Activated naive CD8-positive, alpha-beta T cell treated with anti-CD3 and anti-CD28 coated beads, Interleukin-2, amount 50 U/mL, for 16 hours (primary cell): ENCODE data around the gene IPO13.
A peak's percentile ranks its signal among the peaks of the same experiment; 100 is the strongest.

ENCODE experiments used
- DNase-seq: peaks from one replicate; pipeline ENCODE4 v3.0.0-alpha.2; 2020; ENCODE audit warnings: low read depth, low spot score

Gene IPO13, protein sequence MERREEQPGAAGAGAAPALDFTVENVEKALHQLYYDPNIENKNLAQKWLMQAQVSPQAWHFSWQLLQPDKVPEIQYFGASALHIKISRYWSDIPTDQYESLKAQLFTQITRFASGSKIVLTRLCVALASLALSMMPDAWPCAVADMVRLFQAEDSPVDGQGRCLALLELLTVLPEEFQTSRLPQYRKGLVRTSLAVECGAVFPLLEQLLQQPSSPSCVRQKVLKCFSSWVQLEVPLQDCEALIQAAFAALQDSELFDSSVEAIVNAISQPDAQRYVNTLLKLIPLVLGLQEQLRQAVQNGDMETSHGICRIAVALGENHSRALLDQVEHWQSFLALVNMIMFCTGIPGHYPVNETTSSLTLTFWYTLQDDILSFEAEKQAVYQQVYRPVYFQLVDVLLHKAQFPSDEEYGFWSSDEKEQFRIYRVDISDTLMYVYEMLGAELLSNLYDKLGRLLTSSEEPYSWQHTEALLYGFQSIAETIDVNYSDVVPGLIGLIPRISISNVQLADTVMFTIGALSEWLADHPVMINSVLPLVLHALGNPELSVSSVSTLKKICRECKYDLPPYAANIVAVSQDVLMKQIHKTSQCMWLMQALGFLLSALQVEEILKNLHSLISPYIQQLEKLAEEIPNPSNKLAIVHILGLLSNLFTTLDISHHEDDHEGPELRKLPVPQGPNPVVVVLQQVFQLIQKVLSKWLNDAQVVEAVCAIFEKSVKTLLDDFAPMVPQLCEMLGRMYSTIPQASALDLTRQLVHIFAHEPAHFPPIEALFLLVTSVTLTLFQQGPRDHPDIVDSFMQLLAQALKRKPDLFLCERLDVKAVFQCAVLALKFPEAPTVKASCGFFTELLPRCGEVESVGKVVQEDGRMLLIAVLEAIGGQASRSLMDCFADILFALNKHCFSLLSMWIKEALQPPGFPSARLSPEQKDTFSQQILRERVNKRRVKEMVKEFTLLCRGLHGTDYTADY

DNA sequence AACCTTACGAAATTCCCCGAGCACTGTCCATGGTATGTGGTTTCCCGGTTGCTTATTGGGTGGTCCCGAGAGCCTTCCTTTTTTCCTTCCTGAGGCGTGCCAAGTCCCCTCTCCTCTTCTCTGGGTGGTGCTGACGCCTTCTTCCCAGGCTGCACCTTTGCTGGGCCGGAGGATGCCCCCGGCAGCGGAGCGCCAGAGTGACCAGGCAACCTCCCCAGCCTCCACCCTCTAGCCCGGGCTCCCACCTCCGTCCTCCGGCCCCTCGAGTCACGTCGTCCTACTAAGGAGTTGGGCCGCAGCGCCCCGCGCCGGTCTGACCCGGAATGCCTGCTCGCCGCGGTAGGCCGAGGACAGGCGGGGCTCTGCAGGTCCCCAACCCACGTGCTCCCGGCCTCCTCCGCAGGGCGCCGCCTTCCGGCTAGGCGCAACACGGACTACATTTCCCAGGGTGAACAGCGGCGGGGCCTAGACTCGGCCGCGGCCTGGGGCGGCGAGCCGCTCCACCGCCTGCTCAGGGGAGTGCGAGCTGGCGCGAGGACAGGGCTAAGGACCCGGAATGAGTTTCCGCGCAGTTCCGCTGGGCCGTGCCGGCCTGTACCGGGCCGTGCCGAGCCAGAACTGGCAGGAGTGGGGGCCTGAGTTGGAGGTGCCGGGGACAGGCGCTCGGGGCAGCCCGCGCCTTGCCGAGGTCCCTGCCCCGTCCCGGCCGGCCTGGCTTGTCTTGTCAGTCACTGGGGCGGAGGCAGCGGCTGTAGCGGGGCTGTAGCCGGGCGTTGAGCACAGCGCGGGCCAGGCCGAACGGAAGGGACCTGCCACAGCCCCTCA, at the start of gene IPO13:
Gene IPO13 (plus strand): TSS at position 715 of the 825 bp plus-strand sequence. CDS start 651 bp downstream, outside the sequence.
- DNase-seq: peak; percentile 92

DNA sequence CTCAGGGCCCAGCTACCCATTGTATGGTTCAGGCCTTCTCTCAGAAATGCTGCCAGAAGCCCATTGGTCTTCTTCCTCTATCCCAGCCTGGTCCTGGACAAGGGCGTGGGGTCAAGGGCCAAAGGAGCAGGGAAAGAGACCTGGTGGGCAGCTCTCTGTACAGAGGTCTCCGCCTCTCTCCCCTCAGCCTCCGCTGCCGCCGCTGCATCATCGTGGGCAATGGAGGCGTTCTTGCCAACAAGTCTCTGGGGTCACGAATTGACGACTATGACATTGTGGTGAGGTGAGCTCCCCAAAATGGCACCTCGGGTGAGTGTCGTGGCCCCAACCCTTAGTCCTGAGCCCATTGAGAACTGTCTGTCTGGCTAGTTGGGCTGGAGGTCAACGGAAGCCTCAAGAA, 47.8 kb upstream of the IPO13 start:
- DNase-seq: no peak

DNA sequence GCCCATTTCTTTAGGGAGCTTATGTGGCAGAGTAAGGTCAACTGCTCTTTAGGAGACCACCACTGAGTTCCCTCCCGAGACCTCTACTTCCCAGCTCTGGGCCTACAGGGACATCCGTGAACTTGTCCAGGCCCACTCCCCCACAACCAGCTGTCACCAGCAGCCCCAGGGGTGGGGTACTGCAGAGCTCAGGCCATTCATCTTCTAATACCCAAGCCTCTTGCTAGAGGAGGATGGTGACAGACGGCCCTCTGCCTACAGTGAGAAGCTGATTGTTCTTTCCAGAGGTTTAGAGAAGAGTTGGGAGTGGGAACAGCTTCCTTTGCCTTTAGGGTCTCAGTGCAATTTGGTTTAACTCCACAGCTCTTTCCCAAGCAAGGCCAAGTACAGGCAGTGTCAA, 46.4 kb upstream of the IPO13 start:
- no peak for DNase-seq

DNA sequence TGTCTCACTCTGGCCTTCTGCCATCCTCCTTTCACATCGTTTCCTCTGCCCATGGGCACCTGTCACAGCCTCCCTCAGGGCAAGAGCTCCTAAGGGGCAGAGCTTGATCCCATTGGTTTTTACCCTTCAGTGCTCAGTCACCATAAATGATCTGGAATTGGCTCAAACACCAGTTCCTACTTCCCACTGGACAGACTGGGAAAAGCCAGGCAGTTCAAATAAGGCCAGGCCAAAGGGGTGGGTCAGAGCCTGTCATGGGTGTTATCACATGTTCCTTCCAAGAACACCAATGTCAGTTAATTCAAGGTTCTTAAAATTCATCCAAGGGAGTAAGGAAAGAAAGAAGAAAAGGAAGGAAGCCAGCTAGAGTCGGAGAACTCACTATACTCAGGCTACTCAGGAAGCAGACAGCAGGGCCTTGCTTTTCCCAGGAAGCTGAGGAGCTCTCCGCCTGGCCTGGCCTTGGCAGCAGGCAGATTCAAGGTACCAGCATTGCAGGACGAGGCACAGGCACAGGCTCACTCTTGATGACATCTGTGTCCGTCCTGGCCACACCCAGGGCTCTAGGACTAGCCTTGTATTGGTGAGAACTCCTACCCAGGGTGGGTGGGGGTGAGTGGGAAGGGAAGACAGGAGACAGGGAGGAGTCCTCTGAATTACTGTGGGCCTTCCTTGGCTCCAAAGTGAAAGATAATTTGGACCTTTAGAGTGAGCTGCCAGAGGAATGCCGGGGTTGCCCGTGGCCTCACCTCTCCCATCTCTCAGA, 45.4 kb upstream of the IPO13 start:
- no peak for DNase-seq

DNA sequence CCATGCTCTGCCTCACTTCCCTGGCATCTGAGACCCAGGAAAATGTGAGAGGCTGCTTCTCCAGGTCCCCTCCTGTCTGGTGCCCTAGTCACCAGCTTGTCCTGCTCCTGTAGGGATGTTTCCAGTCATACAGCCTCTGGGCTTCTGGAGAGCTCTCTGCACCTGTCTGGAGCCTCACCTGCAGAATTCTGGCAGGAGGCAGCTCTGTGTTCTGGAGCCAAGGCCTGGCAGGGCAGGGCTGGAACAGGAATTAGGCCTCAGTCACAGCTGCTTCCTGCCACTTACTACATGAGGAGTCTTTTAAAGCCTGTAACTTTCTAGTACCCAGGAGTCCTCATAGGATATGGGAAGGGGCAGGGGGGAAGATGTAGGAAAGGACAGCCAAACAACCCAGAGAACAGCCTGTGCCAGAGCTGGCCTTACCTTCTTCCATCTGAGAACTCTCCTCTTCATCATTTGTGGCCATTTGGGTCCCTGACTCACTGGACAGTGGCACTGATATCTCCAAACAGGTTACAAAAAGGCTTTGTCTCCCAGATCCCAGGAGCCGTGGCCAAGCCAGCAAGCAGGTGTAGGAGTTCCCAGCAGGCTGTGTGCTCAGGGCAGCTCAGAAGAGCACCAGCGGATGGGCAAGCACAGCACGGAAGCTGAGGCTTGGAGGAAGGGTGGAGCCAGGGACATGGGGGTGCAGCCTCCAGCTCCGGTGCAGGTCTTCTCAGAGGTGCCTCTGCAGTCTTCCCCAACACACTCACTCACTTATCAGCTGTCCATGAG, 44.5 kb upstream of the IPO13 start:
- no peak for DNase-seq

DNA sequence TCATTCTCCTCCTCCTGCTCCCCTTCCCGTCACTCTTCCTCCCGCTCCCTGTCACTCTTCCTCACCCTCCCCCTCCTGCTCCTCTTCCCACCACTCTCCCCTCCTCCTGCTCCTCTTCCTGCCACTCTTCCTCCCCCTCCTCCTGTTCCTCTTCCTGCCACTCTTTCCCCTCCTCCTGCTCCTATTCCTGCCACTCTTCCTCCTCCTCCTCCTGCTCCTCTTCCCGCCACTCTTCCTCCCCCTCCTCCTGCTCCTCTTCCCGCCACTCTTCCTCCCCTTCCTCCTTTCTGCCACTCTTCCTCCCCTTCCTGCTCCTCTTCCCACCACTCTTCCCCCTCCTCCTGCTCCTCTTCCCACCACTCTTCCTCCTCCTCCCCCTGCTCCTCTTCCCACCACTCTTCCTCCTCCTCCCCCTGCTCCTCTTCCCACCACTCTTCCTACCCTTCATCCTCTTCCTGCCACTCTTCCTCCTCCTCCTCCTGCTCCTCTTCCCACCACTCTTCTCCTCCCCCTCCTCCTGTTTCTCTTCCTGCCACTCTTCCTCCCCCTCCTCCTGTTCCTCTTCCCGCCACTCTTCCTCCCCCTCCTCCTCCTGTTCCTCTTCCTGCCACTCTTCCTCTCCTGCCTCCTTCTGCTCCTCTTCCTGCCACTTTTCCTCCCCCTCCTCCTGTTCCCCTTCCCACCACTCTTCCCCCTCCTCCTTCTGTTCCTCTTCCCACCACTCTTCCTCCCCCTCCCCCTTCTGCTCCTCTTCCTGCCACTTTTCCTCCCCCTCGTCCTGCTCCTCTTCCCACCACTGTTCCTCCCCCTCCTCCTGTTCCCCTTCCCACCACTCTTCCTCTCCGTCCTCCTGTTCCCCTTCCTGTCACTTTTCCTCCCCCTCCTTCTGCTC, 41.8 kb upstream of the IPO13 start:
- no peak for DNase-seq

DNA sequence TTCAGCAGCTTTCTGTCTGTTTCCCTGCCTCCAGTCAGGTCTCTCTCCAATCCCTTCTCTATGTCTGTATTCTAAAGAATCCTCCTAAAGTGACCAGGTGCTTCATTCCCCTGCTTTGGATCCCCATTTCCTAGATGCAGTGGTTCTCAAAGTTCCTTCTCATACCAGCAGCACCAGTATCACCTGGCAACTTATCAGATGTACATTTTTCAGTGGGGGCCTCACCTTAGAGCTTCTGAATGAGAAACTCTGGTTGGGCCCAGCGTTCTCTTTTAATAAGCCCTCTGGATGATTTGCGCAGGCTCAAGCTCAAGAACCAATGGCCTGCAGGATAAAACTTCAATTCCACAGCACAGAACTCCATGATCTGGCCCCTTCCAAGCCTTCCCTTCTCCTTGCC, 38.5 kb upstream of the IPO13 start:
- no peak for DNase-seq

DNA sequence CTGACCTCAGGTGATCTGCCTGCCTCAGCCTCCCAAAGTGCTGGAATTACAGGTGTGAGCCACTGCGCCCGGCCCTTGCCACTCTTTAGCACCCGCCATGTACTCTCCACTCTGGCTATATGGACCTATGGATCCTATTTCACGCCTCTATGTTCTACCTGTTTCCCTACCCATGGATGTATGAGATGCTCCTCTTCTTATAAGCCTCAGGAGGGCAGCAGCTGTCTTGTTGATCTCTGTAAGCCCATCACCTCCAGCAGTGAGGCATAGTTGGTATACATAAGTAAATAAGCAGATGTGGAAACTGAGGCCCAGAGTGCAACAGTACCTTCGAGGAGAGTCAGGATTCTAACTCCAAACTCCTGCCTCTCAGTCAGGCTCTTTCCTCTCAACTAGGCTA, 37.9 kb upstream of the IPO13 start:
- DNase-seq: no peak

DNA sequence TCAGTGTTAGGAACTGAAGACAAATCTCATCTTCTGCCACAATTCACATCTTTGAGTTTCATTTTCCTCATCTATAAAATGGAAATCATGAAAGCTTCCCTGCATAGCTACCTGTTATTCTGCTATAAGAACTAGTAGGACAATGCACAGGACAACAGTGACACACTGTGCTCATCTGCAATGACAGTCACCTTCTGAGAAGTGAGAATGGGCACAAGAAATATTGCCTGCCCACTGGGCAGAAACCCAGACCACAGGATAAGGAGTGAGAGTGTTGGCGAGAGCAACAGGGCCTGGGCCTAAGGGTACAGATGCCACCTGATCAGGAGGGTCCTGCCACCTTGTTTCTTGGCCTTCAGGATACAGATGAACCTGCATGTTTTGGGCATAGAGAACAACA, 36.4 kb upstream of the IPO13 start:
- no peak for DNase-seq

DNA sequence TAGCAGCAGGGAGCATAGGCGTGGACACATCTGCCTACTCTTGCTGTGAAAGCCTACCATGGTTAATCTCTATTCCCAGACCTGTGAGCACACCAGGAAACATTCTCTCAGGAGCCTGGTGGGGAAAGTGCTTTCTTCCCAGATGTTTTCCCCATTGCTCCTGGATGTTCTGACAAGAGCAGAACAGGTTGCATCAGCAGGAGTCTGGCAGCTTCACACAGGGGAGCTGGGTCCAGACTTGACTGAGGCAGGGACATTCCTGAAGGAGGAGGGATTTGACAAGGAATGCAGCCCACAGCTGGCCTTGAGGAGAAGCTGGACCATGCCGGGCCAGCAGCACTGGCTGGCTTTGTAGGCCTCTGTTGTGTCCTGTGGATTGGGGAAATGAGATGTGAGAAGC, 34.1 kb upstream of the IPO13 start:
- DNase-seq: no peak

DNA sequence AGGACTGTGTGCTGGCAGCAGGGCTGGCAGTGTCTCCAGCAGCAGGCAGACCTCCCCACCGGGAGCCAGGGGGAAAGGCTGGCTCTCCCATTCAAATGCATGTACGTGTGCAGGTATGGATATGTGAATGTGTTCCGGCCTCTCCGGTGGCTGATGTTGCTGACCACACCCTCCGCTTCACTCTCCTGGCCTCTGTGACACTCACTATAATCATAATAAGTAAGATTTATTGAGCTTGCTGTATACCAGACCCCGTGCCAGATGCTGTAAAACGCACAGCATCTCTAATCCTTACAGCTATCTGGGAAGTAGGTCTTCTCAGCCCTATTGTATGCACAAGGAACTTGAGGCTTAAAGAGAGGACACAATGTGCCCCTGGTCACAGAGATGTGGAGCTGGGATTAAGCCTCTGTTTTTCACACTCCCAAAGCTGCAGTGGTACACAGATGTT, 33.7 kb upstream of the IPO13 start:
- DNase-seq: no peak

DNA sequence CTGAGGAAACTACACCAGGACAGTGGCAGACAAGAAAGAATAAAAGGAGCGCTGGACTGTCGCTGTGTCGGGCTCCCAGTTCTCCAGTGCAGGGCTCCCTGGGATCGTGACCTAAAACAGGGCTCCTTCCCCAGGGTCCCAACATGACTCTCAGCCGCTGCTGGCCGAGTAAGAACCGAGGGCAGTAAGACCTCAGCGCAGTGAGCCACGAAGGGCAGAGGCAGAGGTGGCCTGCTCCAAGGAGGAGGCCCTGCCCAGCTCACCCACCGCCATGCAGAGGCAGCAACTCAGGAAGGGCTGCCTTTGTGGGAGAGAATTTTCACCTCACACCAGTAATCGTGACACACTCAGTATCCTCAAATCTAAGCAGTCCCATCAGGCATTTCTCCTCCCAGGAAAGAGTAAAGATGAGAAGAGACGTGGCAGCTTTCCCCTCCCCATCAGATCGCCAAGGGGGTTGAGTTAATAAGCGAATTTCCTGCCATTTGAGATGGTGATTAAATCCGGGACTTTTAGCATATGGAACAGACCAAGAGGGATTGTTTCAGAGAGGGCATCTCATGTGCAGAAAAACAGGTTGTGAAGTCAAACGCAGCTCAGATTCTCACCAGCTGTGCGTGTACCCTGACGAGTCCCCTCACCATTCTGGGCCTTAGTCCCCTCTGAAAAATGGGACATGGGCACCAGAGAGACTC, 32.9 kb upstream of the IPO13 start:
- DNase-seq: no peak

DNA sequence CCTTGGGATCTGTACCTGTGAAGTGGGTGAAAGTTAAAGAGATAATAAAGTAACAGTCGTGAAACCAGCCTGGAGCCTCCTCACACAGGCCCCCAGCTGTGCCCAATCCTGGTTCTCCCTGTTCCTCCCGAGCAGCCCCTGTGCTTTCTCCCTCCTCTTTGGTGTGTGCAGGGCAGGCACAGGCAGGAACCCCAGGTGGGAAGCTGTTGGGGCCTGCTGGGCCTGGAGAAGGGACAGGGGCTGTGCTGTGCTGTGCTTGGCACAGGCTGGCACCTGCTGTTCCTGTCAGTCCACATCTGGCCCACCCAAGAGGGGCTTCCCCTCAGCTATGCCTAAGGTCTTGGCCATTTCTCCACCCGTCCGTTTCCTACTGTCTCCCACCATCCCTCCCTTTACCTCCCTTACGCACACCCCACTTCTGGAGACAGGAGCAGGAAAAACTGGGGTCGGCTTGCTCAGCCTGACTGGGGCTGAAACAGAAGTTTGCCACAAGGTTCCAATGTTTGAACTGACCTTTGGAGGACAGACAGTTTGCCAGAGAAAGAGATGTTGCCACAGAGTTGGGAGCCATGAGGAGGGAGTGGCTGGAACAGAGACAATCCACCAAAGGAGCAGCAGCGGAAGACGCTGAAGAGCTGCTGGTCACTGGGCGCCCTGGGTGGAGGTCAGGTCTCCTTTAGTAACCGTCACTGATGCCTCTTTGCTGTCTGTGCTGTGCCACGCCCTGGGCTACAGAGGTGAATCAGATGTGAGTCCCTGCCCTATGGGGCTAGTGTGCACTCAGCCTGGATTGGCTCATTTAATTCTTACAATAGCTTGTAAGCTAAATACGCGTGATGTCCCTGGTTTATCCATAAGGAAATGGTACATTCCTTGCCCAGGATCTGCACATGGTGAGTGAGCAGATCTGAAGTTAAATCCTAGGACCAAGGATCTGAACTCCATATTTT, 31.9 kb upstream of the IPO13 start:
- DNase-seq: no peak

DNA sequence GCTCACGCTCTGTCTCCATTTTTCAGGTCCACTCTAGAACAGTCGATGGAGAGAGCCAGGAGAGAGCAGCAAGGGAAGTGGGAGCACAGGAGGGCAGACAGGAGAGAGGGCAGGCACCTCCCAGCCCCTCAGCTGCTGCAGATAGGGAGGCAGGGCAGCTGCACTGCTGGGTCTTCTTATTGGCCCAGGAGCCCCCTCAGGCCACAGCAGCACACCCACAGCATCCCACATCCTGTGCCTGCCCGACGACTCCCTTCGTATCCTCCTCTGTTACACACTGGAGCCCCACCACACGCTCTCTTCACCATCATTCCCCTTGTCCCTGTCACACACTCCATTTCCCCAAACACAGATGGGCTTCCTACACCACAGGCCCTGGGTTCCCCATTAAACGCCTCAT, 26.8 kb upstream of the IPO13 start:
- no peak for DNase-seq

DNA sequence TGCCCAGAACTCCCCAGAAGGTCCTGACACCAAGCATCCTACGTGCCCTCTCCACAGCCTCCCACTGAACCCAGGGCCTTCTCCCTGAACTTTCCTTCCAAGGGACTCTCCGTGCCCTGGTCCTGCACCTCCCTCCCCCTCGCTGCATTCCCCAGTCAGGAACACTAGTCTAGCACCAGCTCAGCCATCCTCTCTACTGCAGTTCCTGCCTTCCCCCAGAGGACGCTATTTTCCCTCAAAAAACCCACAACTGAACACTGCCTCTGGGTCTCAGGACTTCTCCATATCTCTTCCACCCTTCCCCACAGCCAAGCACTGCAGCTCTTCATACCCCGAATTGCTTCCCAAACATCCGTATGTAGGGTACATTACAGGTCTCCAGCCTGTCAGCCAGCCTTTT, 25.7 kb upstream of the IPO13 start:
- DNase-seq: no peak

DNA sequence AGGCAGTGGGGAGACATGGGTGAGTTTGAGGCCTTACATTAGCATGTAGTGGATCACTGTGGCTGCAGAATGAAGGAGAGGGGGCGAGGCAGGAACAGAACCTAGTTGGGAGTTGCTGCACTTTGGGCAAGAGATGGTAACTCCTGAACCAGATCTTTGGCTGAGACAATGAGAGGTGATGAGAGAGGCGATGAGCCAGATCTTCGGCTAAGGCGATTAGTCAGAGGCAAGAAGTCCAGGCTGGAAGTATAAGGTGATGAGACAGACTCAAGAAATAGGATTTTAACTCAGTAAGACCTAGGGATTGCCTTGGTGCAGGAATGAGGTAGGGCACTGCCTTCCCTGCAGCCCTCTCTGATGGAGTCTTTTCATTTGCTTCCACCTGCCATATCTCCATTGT, 22.2 kb upstream of the IPO13 start:
- no peak for DNase-seq

DNA sequence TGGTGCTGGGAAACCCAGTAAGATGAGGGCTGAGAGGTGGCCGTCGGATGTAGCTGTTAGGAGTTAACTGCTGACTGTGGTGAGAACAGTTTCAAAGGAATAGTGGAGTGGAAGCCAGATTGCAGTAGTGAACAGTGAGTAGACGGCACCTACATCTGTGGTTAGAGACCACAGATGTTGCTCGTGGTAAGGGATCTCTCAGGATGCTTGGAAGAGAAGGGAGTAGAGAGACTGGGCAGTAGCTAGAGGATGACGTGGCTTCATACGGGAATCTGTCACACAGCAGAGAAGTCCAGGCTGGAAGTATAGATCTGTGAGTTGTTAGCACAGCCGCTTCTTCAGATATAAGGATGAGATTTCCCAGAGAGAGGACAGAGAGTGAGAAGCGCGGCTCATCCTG, 20.9 kb upstream of the IPO13 start:
- DNase-seq: no peak
